ENCODE measurements around the gene PKDCC.

GRCh38 chr2:42069568-42069967 is 21.7 kb downstream of the PKDCC start:
- no peak for TF ChIP-seq POLR2A (IDR thresholded peaks at IDR 0.05)
- TF ChIP-seq, protein P1, sequence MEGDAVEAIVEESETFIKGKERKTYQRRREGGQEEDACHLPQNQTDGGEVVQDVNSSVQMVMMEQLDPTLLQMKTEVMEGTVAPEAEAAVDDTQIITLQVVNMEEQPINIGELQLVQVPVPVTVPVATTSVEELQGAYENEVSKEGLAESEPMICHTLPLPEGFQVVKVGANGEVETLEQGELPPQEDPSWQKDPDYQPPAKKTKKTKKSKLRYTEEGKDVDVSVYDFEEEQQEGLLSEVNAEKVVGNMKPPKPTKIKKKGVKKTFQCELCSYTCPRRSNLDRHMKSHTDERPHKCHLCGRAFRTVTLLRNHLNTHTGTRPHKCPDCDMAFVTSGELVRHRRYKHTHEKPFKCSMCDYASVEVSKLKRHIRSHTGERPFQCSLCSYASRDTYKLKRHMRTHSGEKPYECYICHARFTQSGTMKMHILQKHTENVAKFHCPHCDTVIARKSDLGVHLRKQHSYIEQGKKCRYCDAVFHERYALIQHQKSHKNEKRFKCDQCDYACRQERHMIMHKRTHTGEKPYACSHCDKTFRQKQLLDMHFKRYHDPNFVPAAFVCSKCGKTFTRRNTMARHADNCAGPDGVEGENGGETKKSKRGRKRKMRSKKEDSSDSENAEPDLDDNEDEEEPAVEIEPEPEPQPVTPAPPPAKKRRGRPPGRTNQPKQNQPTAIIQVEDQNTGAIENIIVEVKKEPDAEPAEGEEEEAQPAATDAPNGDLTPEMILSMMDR (IDR thresholded peaks at IDR 0.05) = no peak

Measured in body of pancreas (tissue), 4 donors.